Keratinocyte (primary cell): ENCODE results near the gene LGI4.

Experiments used
- CTCF ChIP-seq, 3 experiments: IDR thresholded peaks in 1 of 3; conservative IDR thresholded peaks in 1 of 3; optimal IDR thresholded peaks in 1 of 3; 2 replicates in 2 of 3; 3 replicates in 1 of 3; pipeline versions ENCODE3 to v1.5.1; 2011; ENCODE audit warnings: low read length in 3 of 3, mild to moderate bottlenecking in 3 of 3, moderate library complexity in 2 of 3, control low read depth in 1 of 3, inconsistent platforms in 1 of 3; ENCODE audit not compliant: insufficient read depth in 2 of 3; ENCODE audit errors: extremely low read depth in 1 of 3
- EZH2 ChIP-seq: IDR thresholded peaks from one replicate; pipeline ENCODE4 v1.6.1; 2012; ENCODE audit warnings: inconsistent platforms, mild to moderate bottlenecking, low read length, moderate library complexity

GRCh38 chr19:35184267-35184666 is 49.4 kb upstream of the LGI4 start:
- TF ChIP-seq CTCF (optimal IDR thresholded peaks at IDR 0.05 in 1 of 3, IDR thresholded peaks at IDR 0.05 in 1 of 3, conservative IDR thresholded peaks at IDR 0.05 in 1 of 3; ENCODE audit: extremely low read depth in 1 of 3, insufficient read depth in 2 of 3, low read length in 3 of 3): no peak
- TF ChIP-seq EZH2: no peak
